ENCODE measurements around the gene SCYGR1.

Gene SCYGR1

GRCh38 chr2:227411990-227412350 is 24.2 kb upstream of the SCYGR1 start:
- no peak for TF ChIP-seq CTCF (IDR thresholded peaks at IDR 0.05; ENCODE audit: insufficient read depth, low read depth, low read length, missing control alignments)
- H3K4me3 ChIP-seq (ENCODE audit: low read length): no peak overlapping the region
- DNase-seq (ENCODE audit: low read depth): peak; percentile 65

- H3K4me3 ChIP-seq (ENCODE audit: low read length): no peak overlapping the region
- DNase-seq (ENCODE audit: low read depth): peak; percentile 98
- no peak for TF ChIP-seq CTCF (IDR thresholded peaks at IDR 0.05; ENCODE audit: insufficient read depth, low read depth, low read length, missing control alignments)
These were observed 23.7 kb upstream of the SCYGR1 start for GRCh38 chr2:227411320-227411989.

- DNase-seq (ENCODE audit: low read depth): peak; percentile 42
- no peak for TF ChIP-seq CTCF (IDR thresholded peaks at IDR 0.05; ENCODE audit: insufficient read depth, low read depth, low read length, missing control alignments)
- H3K4me3 ChIP-seq (ENCODE audit: low read length): no peak overlapping the region
These were observed 22.4 kb upstream of the SCYGR1 start for GRCh38 chr2:227410191-227410590.

- TF ChIP-seq CTCF (IDR thresholded peaks at IDR 0.05; ENCODE audit: insufficient read depth, low read depth, low read length, missing control alignments): no peak
- no peak overlapping the region for H3K4me3 ChIP-seq (ENCODE audit: low read length)
- DNase-seq (ENCODE audit: low read depth): peak; percentile 79
These were observed 19.9 kb upstream of the SCYGR1 start for GRCh38 chr2:227407591-227408151.

- TF ChIP-seq CTCF (IDR thresholded peaks at IDR 0.05; ENCODE audit: insufficient read depth, low read depth, low read length, missing control alignments): peak; percentile 87
- H3K4me3 ChIP-seq (ENCODE audit: low read length): no peak overlapping the region
- peak; percentile 96 for DNase-seq (ENCODE audit: low read depth)
These were observed 18.7 kb upstream of the SCYGR1 start for GRCh38 chr2:227406177-227407031.

- no peak overlapping the region for H3K4me3 ChIP-seq (ENCODE audit: low read length)
- DNase-seq (ENCODE audit: low read depth): no peak
- no peak for TF ChIP-seq CTCF (IDR thresholded peaks at IDR 0.05; ENCODE audit: insufficient read depth, low read depth, low read length, missing control alignments)
These were observed 17.0 kb upstream of the SCYGR1 start for GRCh38 chr2:227404585-227405271.

Data from epithelial cell of esophagus (primary cell).